A549 (cell line): ENCODE measurements around the gene CLEC4E. TPM values are rescaled to one million over a fixed set of nuclear protein-coding genes. Genes with fewer than 3 reads are reported as not detected.
"Not testable (repeated sequence)": the region's sequence is repeated elsewhere in the genome, so short reads cannot be mapped to it uniquely, and the experiment has no call there.

ENCODE experiments used
- ATAC-seq, 2 experiments: fragments of 200-7000 bp in 1 of 2; fragments of >200 bp in 1 of 2; cut with Nextera tagmentation in 1 of 2; cut with Tn5 transposase in 1 of 2; 3 replicates each; pipeline versions ENCODE4 v1.8.0 to v1.9.1; 2018 to 2020; ENCODE audit warnings: mild to moderate bottlenecking in 1 of 2, moderate library complexity in 1 of 2
- CTCF ChIA-PET: fragments of 300-600 bp; sonication (Branson Sonifier 250); formaldehyde crosslinking; extraction: SDS; loops from one replicate; lab custom pipeline; 2021; ENCODE audit warnings: antibody characterized with exemption, inconsistent platforms; lab: Yijun Ruan, JAX
- POLR2A ChIA-PET: fragments of 350-600 bp; formaldehyde crosslinking; extraction: SDS; loops from one replicate; lab custom pipeline; 2021; ENCODE audit warnings: antibody characterized with exemption, inconsistent platforms; lab: Yijun Ruan, JAX
- DNase-seq, 2 experiments: peaks; one replicate each; pipeline versions ENCODE4 v3.0.0 to v3.0.0-alpha.2; 2011 to 2016; ENCODE audit warnings: low read depth in 1 of 2, low spot score in 1 of 2
- FAIRE-seq: peaks from 2 replicates; lab custom pipeline; 2011; peaks lifted over from hg19 to GRCh38; lab: Jason Lieb, UNC
- H3K27ac ChIP-seq, 2 experiments: fragments of >200 bp; sonication (Bioruptor Twin); formaldehyde crosslinking; 3 replicates each; pipeline ENCODE4 v1.5.1; 2016 to 2017
- H3K4me1 ChIP-seq: fragments of >200 bp; sonication (Bioruptor Twin); formaldehyde crosslinking; 3 replicates; pipeline ENCODE4 v1.6.1; 2016
- H3K4me2 ChIP-seq: fragments of >200 bp; sonication (Bioruptor Twin); formaldehyde crosslinking; 3 replicates; pipeline ENCODE4 v1.6.1; 2016
- H3K4me3 ChIP-seq: fragments of >200 bp; sonication (Bioruptor Twin); formaldehyde crosslinking; 3 replicates; pipeline ENCODE4 v1.5.1; 2016
- H3K9me3 ChIP-seq: fragments of >200 bp; sonication (Bioruptor Twin); formaldehyde crosslinking; 3 replicates; pipeline ENCODE4 v1.6.1; 2016
- BCL3 ChIP-seq: fragments of >200 bp; sonication (Bioruptor Twin); formaldehyde crosslinking; IDR thresholded peaks from 3 replicates; pipeline ENCODE4 v1.6.1; 2016
- CBX2 ChIP-seq: fragments of 200-600 bp; sonication (generic); IDR thresholded peaks from 2 replicates; pipeline ENCODE4 v1.6.1; 2016; ENCODE audit warnings: low read depth, mild to moderate bottlenecking, borderline replicate concordance
- CBX8 ChIP-seq: fragments of 200-600 bp; sonication (generic); IDR thresholded peaks from 2 replicates; pipeline ENCODE4 v1.6.1; 2016
- CHD4 ChIP-seq: fragments of 200-600 bp; sonication (generic); IDR thresholded peaks from 2 replicates; pipeline ENCODE4 v1.6.1; 2016; ENCODE audit warnings: antibody characterized with exemption, mild to moderate bottlenecking, borderline replicate concordance
- CTCF ChIP-seq: fragments of >200 bp; sonication (Bioruptor Twin); formaldehyde crosslinking; IDR thresholded peaks from 3 replicates; pipeline ENCODE4 v1.5.1; 2016
- EHF ChIP-seq: fragments of 250-450 bp; sonication (Bioruptor Pico); IDR thresholded peaks from 2 replicates; pipeline ENCODE4 v1.5.0; 2020; ENCODE audit warnings: mild to moderate bottlenecking
- FOSB ChIP-seq: fragments of 250-450 bp; sonication (Bioruptor Pico); IDR thresholded peaks from 2 replicates; pipeline ENCODE4 v1.5.0; 2020; ENCODE audit warnings: mild to moderate bottlenecking, moderate library complexity
- GATA3 ChIP-seq: IDR thresholded peaks from 2 replicates; pipeline ENCODE4 v1.6.1; 2012; ENCODE audit warnings: borderline replicate concordance
- HDAC2 ChIP-seq: fragments of 200-600 bp; sonication (generic); IDR thresholded peaks from 2 replicates; pipeline ENCODE4 v1.6.1; 2016
- HEYL ChIP-seq: fragments of 250-450 bp; sonication (Bioruptor Pico); IDR thresholded peaks from 2 replicates; pipeline ENCODE4 v1.8.0; 2021; ENCODE audit warnings: mild to moderate bottlenecking, moderate library complexity
- HOXB13 ChIP-seq: fragments of 250-450 bp; sonication (Bioruptor Pico); IDR thresholded peaks from 2 replicates; pipeline ENCODE4 v1.5.0; 2020; ENCODE audit warnings: low read depth, mild to moderate bottlenecking, moderate library complexity
- HOXB5 ChIP-seq: fragments of 250-450 bp; sonication (Bioruptor Pico); IDR thresholded peaks from 2 replicates; pipeline ENCODE4 v1.5.0; 2020; ENCODE audit warnings: mild to moderate bottlenecking, moderate library complexity
- JUNB ChIP-seq: fragments of >200 bp; sonication (Bioruptor Twin); formaldehyde crosslinking; IDR thresholded peaks from 2 replicates; pipeline ENCODE4 v1.6.1; 2016
- KDM5A ChIP-seq: fragments of 200-600 bp; sonication (generic); IDR thresholded peaks from 2 replicates; pipeline ENCODE4 v1.6.1; 2016; ENCODE audit warnings: antibody characterized with exemption, mild to moderate bottlenecking
- MYC ChIP-seq: IDR thresholded peaks from 2 replicates; pipeline ENCODE4 v1.6.1; 2012; ENCODE audit warnings: mild to moderate bottlenecking, inconsistent platforms, low read length, improper control_type of control experiment, borderline replicate concordance
- NR3C1 ChIP-seq: fragments of >200 bp; sonication (Bioruptor Twin); formaldehyde crosslinking; IDR thresholded peaks from 3 replicates; pipeline ENCODE4 v1.6.1; 2017
- PBX3 ChIP-seq: IDR thresholded peaks from 2 replicates; pipeline ENCODE4 v1.6.1; 2012
- PHF8 ChIP-seq: fragments of 200-600 bp; sonication (generic); IDR thresholded peaks from 2 replicates; pipeline ENCODE4 v1.6.1; 2016; ENCODE audit warnings: low read depth, mild to moderate bottlenecking, antibody characterized with exemption, moderate library complexity, borderline replicate concordance
- POLR2A ChIP-seq: IDR thresholded peaks from 2 replicates; pipeline ENCODE4 v1.6.1; 2012; ENCODE audit warnings: mild to moderate bottlenecking, low read length
- RARB ChIP-seq: fragments of 250-450 bp; sonication (Bioruptor Pico); IDR thresholded peaks from 2 replicates; pipeline ENCODE4 v1.8.0; 2021; ENCODE audit warnings: mild to moderate bottlenecking, moderate library complexity
- SMC3 ChIP-seq: fragments of >200 bp; sonication (Bioruptor Twin); formaldehyde crosslinking; IDR thresholded peaks from 3 replicates; pipeline ENCODE4 v1.6.1; 2018; ENCODE audit warnings: inconsistent platforms
- SREBF2 ChIP-seq: fragments of 450-650 bp; IDR thresholded peaks from 2 replicates; pipeline ENCODE4 v1.6.1; 2014; ENCODE audit warnings: mild to moderate bottlenecking, moderate library complexity
- TFCP2L1 ChIP-seq: fragments of 250-450 bp; sonication (Bioruptor Pico); IDR thresholded peaks from 2 replicates; pipeline ENCODE4 v1.5.0; 2021; ENCODE audit warnings: mild to moderate bottlenecking
- USF2 ChIP-seq: fragments of 450-650 bp; IDR thresholded peaks from 2 replicates; pipeline ENCODE4 v1.6.1; 2014; ENCODE audit warnings: antibody characterized with exemption
- WGBS: methylation state at CpG from one replicate; pipeline ENCODE4 v1.1.6; 2017; ENCODE audit errors: missing lambda C conversion rate; 5-methylcytosine and 5-hydroxymethylcytosine counted together
- polyA plus RNA-seq, 4 experiments: library from polyadenylated mRNA; depleted of rRNA in 3 of 4; stranded (reverse); fragments of >200 nt; fragmentation: RNase III in 1 of 4; extraction: RNeasy Plus Mini Kit Qiagen cat#74134 plus additional on column Dnase treatment in 1 of 4; gene quantifications; 2 replicates in 3 of 4; 3 replicates in 1 of 4; pipeline ENCODE4 v1.2.3, GENCODE V29; 2011 to 2017

The CLEC4E gene
- polyA plus RNA-seq, 2 of the 4 experiments (the other 2 are of a cell fraction): 0.06 TPM; not detected in 1

- DNase-seq, H3K4me1 ChIP-seq, H3K9me3 ChIP-seq, H3K4me2 ChIP-seq, H3K27ac ChIP-seq, POLR2A ChIA-PET, FAIRE-seq, H3K4me3 ChIP-seq, ATAC-seq: not testable (repeated sequence)
- CTCF ChIA-PET: interaction anchor here (0.6 kb wide), 1 partner anchor 796 kb away, joined by 3 read pairs; no protein-coding TSS in a partner anchor
- 13% methylated on average over 2 of the region's 4 CpGs for WGBS
Observed at GRCh38 chr12:8495671-8496070, 45.0 kb downstream of the CLEC4E start.

- Histone ChIP-seq H3K27ac (no peak overlapping the region), H3K9me3 (no peaks in the 10 kb centered on the region), H3K4me1 (no peaks in the 10 kb centered on the region), H3K4me2 (no peak overlapping the region), H3K4me3 (no peak overlapping the region)
- TF ChIP-seq POLR2A (no peak), CBX2 (no peak), SMC3 (no peak), RARB (CRISPR knock-in tag) (no peak), HEYL (no peak), HOXB13 (CRISPR knock-in tag) (no peak), BCL3 (no peak), PHF8 (no peak), PBX3 (no peak), CHD4 (no peak), CBX8 (no peak), TFCP2L1 (CRISPR knock-in tag) (no peak), SREBF2 (no peak), GATA3 (no peak), FOSB (CRISPR knock-in tag) (no peak), JUNB (no peak), MYC (no peak), NR3C1 (no peak), HDAC2 (no peak), KDM5A (no peak)
- WGBS: 23% methylated on average over 2 of the region's 2 CpGs
- DNase-seq: no peak
- ChIA-PET POLR2A (no interaction called here), CTCF (no interaction called here)
- no peak for ATAC-seq
- no peak for FAIRE-seq
Observed at GRCh38 chr12:8493084-8493483, 47.6 kb downstream of the CLEC4E start.

- ChIA-PET POLR2A (no interaction called here), CTCF (interaction anchor here (0.6 to 0.8 kb wide), 3 partner anchors 11 to 383 kb away, joined by 3 read pairs; no protein-coding TSS in a partner anchor)
- FAIRE-seq: no peak
- no peak overlapping the region for H3K4me2 ChIP-seq
- 18% methylated on average over 5 of the region's 5 CpGs for WGBS
- TF ChIP-seq NR3C1: no peak
- TF ChIP-seq FOSB (CRISPR knock-in tag): no peak
- TF ChIP-seq EHF (CRISPR knock-in tag): no peak
- no peak for TF ChIP-seq HOXB5 (CRISPR knock-in tag)
- no peak for TF ChIP-seq USF2
- TF ChIP-seq HOXB13 (CRISPR knock-in tag): no peak
- TF ChIP-seq JUNB: no peak
- TF ChIP-seq CTCF: no peak
- TF ChIP-seq SMC3: no peak
- no peak overlapping the region for H3K4me3 ChIP-seq
- H3K9me3 ChIP-seq: no peaks in the 10 kb centered on the region
- no peak for ATAC-seq
- no peaks in the 10 kb centered on the region for H3K4me1 ChIP-seq
- no peak overlapping the region for H3K27ac ChIP-seq
- no peak for DNase-seq
Observed at GRCh38 chr12:8491646-8492530, 48.8 kb downstream of the CLEC4E start.
